Thyroid gland (tissue), 4 donors: ENCODE data around the gene GSTCD.

Experiments used
- CTCF ChIP-seq, 6 experiments: fragments of 200-600 bp in 3 of 6; fragments of 450-650 bp in 3 of 6; sonication (generic) in 3 of 6; IDR thresholded peaks; one replicate each; pipeline ENCODE4 v1.5.1; 2016 to 2019; ENCODE audit warnings: antibody characterized with exemption in 6 of 6, mild to moderate bottlenecking in 2 of 6, inconsistent platforms in 1 of 6, moderate library complexity in 1 of 6
- POLR2A ChIP-seq, 2 donors: fragments of 450-650 bp; IDR thresholded peaks; one replicate each; pipeline ENCODE4 v1.6.1; 2017; ENCODE audit warnings: antibody characterized with exemption in 2 of 2, mild to moderate bottlenecking in 2 of 2, moderate library complexity in 1 of 2

GRCh38 chr4:105767579-105767978, 59.0 kb downstream of the GSTCD start:
- TF ChIP-seq CTCF (IDR thresholded peaks at IDR 0.05) = no peak
- TF ChIP-seq POLR2A (IDR thresholded peaks at IDR 0.05) = no peak
